Measurements from ENCODE around the gene SPTBN1.

DNA sequence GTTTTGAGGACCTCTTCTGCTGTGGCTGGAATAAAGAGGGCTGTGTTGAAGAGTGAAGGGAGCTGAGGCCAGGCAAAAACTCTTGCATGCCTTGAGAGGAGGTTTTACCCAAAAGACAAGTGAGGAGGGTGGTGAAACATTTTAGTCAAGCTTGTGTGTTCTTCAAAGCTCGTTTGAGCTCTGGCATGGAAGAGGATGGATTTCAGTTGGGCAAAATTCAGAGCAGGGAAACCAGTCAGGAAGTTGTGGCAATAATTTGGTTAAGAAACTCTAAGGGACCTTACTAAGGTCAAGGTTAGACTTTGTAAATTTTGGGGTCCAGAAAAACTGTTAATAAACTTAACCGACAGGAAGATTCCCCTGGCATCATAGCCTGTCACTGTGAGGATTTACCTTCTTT is 34.7 kb downstream of the SPTBN1 start:
- TF ChIP-seq TARDBP (IDR thresholded peaks at IDR 0.05) (no peak), SP1 (IDR thresholded peaks at IDR 0.05) (no peak), SUZ12 (IDR thresholded peaks at IDR 0.05) (no peak), L3MBTL2 (conservative IDR thresholded peaks at IDR 0.05) (no peak), LEF1 (IDR thresholded peaks at IDR 0.05; ENCODE audit: borderline replicate concordance) (no peak), FOXA1 (IDR thresholded peaks at IDR 0.05) (no peak), BHLHE40 (IDR thresholded peaks at IDR 0.05; ENCODE audit: borderline replicate concordance) (no peak), FOXM1 (IDR thresholded peaks at IDR 0.05; ENCODE audit: borderline replicate concordance) (no peak), FOXK2 (IDR thresholded peaks at IDR 0.05) (no peak)

Measured in HEK293T (cell line).